Adipocyte (in vitro differentiated cells): Measurements from ENCODE around the gene WWP2.

Source experiments
- DNase-seq: peaks from one replicate; pipeline ENCODE4 v3.0.0-alpha.2; 2015; ENCODE audit warnings: low read depth
- H3K27me3 ChIP-seq: replicated peaks from 2 replicates; pipeline ENCODE4 v1.7.0; 2013; ENCODE audit warnings: mild to moderate bottlenecking, low read length, moderate library complexity; ENCODE audit not compliant: control insufficient read depth, insufficient read depth
- H3K36me3 ChIP-seq: 2 replicates; pipeline ENCODE4 v1.7.0; 2013; ENCODE audit warnings: low read length, mild to moderate bottlenecking, moderate library complexity; ENCODE audit not compliant: control insufficient read depth, insufficient read depth, severe bottlenecking
- H3K4me1 ChIP-seq: 2 replicates; pipeline ENCODE4 v1.7.0; 2013; ENCODE audit warnings: mild to moderate bottlenecking, low read length, moderate library complexity; ENCODE audit not compliant: control insufficient read depth, insufficient read depth
- H3K4me3 ChIP-seq: 2 replicates; pipeline ENCODE4 v1.7.0; 2013; ENCODE audit warnings: mild to moderate bottlenecking, low read length, moderate library complexity
- H3K9ac ChIP-seq: 2 replicates; pipeline ENCODE4 v1.7.0; 2013; ENCODE audit warnings: mild to moderate bottlenecking, low read length, moderate library complexity
- H3K9me3 ChIP-seq: 2 replicates; pipeline ENCODE4 v1.7.0; 2013; ENCODE audit warnings: mild to moderate bottlenecking, low read length, moderate library complexity; ENCODE audit not compliant: control insufficient read depth

The WWP2 gene

GRCh38 chr16:69885722-69886121, 123.6 kb downstream of the WWP2 start:
- H3K4me1 ChIP-seq = peaks cover 16% of the 10 kb centered on the region
- H3K36me3 ChIP-seq = peaks cover 9% of the 10 kb centered on the region
- H3K4me3 ChIP-seq = no peak overlapping the region
- no peak for DNase-seq
- no peaks in the 10 kb centered on the region for H3K27me3 ChIP-seq
- no peak overlapping the region for H3K9ac ChIP-seq
- H3K9me3 ChIP-seq = no peaks in the 10 kb centered on the region

- H3K9me3 ChIP-seq = no peaks in the 10 kb centered on the region
- H3K36me3 ChIP-seq = peaks cover 9% of the 10 kb centered on the region
- peaks cover 13% of the 10 kb centered on the region for H3K4me1 ChIP-seq
- no peak overlapping the region for H3K4me3 ChIP-seq
- no peaks in the 10 kb centered on the region for H3K27me3 ChIP-seq
- H3K9ac ChIP-seq = no peak overlapping the region
- DNase-seq = no peak
These were observed 124.6 kb downstream of the WWP2 start for GRCh38 chr16:69886726-69887125.

GRCh38 chr16:69888005-69888590, 126.0 kb downstream of the WWP2 start:
- peaks cover 13% of the 10 kb centered on the region for H3K4me1 ChIP-seq
- no peak for DNase-seq
- no peak overlapping the region for H3K4me3 ChIP-seq
- H3K27me3 ChIP-seq = no peaks in the 10 kb centered on the region
- H3K9me3 ChIP-seq = no peaks in the 10 kb centered on the region
- H3K36me3 ChIP-seq = peaks cover 9% of the 10 kb centered on the region
- H3K9ac ChIP-seq = no peak overlapping the region

- H3K27me3 ChIP-seq = no peaks in the 10 kb centered on the region
- DNase-seq = no peak
- H3K9me3 ChIP-seq = no peaks in the 10 kb centered on the region
- peaks cover 13% of the 10 kb centered on the region for H3K4me1 ChIP-seq
- no peak overlapping the region for H3K4me3 ChIP-seq
- peaks cover 9% of the 10 kb centered on the region for H3K36me3 ChIP-seq
- H3K9ac ChIP-seq = no peak overlapping the region
These were observed 127.3 kb downstream of the WWP2 start for GRCh38 chr16:69889295-69889964.

- Histone ChIP-seq H3K27me3 (no peaks in the 10 kb centered on the region), H3K4me3 (peak overlapping the region; percentile 49), H3K9ac (peak overlapping the region; percentile 66), H3K4me1 (peaks cover 13% of the 10 kb centered on the region), H3K9me3 (no peaks in the 10 kb centered on the region), H3K36me3 (peaks cover 9% of the 10 kb centered on the region)
- peak; percentile 51 for DNase-seq
These were observed 128.2 kb downstream of the WWP2 start for GRCh38 chr16:69890114-69890891.

- H3K27me3 ChIP-seq = no peaks in the 10 kb centered on the region
- no peak for DNase-seq
- peaks cover 13% of the 10 kb centered on the region for H3K4me1 ChIP-seq
- no peaks in the 10 kb centered on the region for H3K9me3 ChIP-seq
- H3K36me3 ChIP-seq = peaks cover 9% of the 10 kb centered on the region
- peak overlapping the region; percentile 66 for H3K9ac ChIP-seq
- H3K4me3 ChIP-seq = peak overlapping the region; percentile 49
These were observed 128.8 kb downstream of the WWP2 start for GRCh38 chr16:69890892-69891282.

- H3K9ac ChIP-seq = no peak overlapping the region
- H3K27me3 ChIP-seq = no peaks in the 10 kb centered on the region
- H3K36me3 ChIP-seq = peaks cover 9% of the 10 kb centered on the region
- DNase-seq = no peak
- peaks cover 13% of the 10 kb centered on the region for H3K4me1 ChIP-seq
- H3K4me3 ChIP-seq = no peak overlapping the region
- no peaks in the 10 kb centered on the region for H3K9me3 ChIP-seq
These were observed 130.2 kb downstream of the WWP2 start for GRCh38 chr16:69892378-69892777.

GRCh38 chr16:69893106-69893505, 131.0 kb downstream of the WWP2 start:
- no peak overlapping the region for H3K4me3 ChIP-seq
- DNase-seq = no peak
- H3K9ac ChIP-seq = no peak overlapping the region
- H3K36me3 ChIP-seq = peaks cover 9% of the 10 kb centered on the region
- peaks cover 13% of the 10 kb centered on the region for H3K4me1 ChIP-seq
- H3K27me3 ChIP-seq = no peaks in the 10 kb centered on the region
- H3K9me3 ChIP-seq = no peaks in the 10 kb centered on the region

GRCh38 chr16:69894676-69895075, 132.5 kb downstream of the WWP2 start:
- DNase-seq = no peak
- H3K27me3 ChIP-seq = no peaks in the 10 kb centered on the region
- no peaks in the 10 kb centered on the region for H3K9me3 ChIP-seq
- no peak overlapping the region for H3K4me3 ChIP-seq
- peaks cover 13% of the 10 kb centered on the region for H3K4me1 ChIP-seq
- H3K9ac ChIP-seq = no peak overlapping the region
- H3K36me3 ChIP-seq = no peaks in the 10 kb centered on the region

GRCh38 chr16:69903865-69904415, 141.8 kb downstream of the WWP2 start:
- Histone ChIP-seq H3K4me1 (peaks cover 42% of the 10 kb centered on the region), H3K4me3 (peak overlapping the region; percentile 75), H3K9ac (peak overlapping the region; percentile 58), H3K36me3 (no peaks in the 10 kb centered on the region), H3K9me3 (no peaks in the 10 kb centered on the region), H3K27me3 (no peaks in the 10 kb centered on the region)
- no peak for DNase-seq

- no peak for DNase-seq
- H3K4me1 ChIP-seq = peaks cover 49% of the 10 kb centered on the region
- H3K9me3 ChIP-seq = no peaks in the 10 kb centered on the region
- no peaks in the 10 kb centered on the region for H3K27me3 ChIP-seq
- peak overlapping the region; percentile 75 for H3K4me3 ChIP-seq
- no peak overlapping the region for H3K9ac ChIP-seq
- no peaks in the 10 kb centered on the region for H3K36me3 ChIP-seq
These were observed 142.5 kb downstream of the WWP2 start for GRCh38 chr16:69904495-69905170.
